ENCODE measurements around the gene CTNNA2.
"Not testable (repeated sequence)": the region's sequence is repeated elsewhere in the genome, so short reads cannot be mapped to it uniquely, and the experiment has no call there.

Gene CTNNA2

DNA sequence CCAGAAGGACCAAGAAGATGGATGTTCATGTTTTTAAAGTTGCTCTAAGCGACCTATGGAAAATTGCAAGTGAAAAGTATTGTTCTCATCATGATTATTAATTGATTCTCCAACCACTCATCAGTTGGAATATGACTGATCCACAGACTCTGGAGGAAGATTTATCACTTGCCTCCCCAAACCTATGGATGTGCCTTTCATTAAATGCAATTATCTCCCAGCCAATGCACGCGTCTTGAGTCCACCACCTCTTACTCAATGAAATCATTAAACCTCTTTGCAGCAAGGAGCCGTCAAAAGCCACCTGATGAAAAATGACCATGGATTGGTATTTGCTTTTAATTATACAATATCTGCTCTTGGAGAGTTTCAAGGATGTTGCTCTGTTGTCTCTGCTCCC is 626.1 kb downstream of the CTNNA2 start:
- no peak for DNase-seq (ENCODE audit: low read depth)
- no peak overlapping the region for H3K4me3 ChIP-seq (ENCODE audit: low read depth, low read length)
- TF ChIP-seq, protein P1, sequence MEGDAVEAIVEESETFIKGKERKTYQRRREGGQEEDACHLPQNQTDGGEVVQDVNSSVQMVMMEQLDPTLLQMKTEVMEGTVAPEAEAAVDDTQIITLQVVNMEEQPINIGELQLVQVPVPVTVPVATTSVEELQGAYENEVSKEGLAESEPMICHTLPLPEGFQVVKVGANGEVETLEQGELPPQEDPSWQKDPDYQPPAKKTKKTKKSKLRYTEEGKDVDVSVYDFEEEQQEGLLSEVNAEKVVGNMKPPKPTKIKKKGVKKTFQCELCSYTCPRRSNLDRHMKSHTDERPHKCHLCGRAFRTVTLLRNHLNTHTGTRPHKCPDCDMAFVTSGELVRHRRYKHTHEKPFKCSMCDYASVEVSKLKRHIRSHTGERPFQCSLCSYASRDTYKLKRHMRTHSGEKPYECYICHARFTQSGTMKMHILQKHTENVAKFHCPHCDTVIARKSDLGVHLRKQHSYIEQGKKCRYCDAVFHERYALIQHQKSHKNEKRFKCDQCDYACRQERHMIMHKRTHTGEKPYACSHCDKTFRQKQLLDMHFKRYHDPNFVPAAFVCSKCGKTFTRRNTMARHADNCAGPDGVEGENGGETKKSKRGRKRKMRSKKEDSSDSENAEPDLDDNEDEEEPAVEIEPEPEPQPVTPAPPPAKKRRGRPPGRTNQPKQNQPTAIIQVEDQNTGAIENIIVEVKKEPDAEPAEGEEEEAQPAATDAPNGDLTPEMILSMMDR (IDR thresholded peaks at IDR 0.05; ENCODE audit: insufficient read depth, low read depth, low read length, missing control alignments), result no peak

DNA sequence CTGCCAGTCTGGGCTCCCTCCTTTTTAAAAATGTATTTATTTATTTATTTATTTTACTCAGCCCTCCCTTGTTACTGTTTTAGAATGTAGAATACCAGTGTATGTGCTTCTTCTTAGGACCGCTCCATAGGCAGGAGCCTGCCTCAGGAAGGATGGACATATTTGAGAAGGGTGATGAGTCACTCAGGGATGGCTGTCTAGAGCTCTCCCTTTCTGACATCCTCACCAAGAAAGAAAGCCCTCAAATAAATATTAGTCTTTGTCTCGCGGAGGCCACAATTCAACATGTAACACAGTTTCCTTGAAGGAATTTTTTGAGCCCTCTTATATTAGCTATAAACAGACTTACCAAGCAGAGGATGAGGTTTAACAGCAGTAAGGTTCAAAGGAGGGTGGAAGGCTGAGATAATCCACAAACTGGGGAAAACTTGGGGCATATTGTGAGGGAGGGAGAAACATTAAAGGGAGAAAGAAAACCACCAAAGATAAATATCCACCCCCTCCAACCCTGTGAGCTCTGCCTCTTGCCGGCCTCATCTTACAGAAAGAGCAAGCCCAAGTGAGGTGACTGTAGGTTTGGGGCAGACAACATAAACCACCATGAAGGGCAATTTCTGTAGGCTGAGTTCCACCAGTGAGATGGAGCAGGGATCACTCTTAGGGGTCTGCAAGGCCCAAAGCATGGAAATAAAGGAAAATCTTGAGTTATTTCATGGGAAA is 628.3 kb downstream of the CTNNA2 start:
- TF ChIP-seq, protein P1 (IDR thresholded peaks at IDR 0.05; ENCODE audit: insufficient read depth, low read depth, low read length, missing control alignments), result no peak
- no peak overlapping the region for H3K4me3 ChIP-seq (ENCODE audit: low read depth, low read length)
- DNase-seq (ENCODE audit: low read depth), result no peak

DNA sequence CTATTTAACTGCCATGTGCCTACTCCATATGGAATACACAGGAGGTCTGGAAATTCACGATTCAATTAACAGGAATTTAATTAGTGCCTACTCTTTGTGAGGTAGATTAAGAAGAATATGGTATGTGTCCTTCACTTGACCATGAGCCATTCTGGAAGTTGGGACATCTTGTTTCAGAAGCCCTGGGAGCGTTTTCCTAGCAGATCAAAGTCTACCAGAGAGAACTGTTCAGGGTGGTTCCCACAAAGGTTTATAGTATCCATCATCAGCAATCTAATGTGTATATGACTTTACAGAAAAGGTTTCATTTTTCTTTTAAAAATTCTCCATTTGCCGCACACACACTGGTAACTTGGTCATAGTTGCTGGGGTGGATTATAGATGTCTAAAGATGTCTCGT is 632.6 kb downstream of the CTNNA2 start:
- no peak for DNase-seq (ENCODE audit: low read depth)
- no peak overlapping the region for H3K4me3 ChIP-seq (ENCODE audit: low read depth, low read length)
- TF ChIP-seq, protein P1 (IDR thresholded peaks at IDR 0.05; ENCODE audit: insufficient read depth, low read depth, low read length, missing control alignments), result no peak

DNA sequence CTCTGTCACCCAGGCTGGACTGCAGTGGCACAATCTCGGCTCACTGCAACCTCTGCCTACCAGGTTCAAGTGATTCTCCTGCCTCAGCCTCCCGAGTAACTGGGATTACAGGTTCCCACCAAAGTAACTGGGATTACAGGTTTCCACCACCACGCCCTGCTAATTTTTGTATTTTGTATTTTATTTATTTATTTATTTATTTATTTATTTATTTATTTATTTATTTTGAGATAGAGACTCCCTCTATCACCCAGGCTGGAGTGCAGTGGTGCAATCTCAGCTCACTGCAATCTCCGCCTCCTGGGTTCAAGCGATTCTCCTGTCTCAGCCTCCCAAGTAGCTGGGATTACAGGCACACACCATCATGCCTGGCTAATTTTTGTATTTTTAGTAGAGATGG is 633.9 kb downstream of the CTNNA2 start:
- H3K4me3 ChIP-seq (ENCODE audit: low read depth, low read length); DNase-seq (ENCODE audit: low read depth): not testable (repeated sequence)

DNA sequence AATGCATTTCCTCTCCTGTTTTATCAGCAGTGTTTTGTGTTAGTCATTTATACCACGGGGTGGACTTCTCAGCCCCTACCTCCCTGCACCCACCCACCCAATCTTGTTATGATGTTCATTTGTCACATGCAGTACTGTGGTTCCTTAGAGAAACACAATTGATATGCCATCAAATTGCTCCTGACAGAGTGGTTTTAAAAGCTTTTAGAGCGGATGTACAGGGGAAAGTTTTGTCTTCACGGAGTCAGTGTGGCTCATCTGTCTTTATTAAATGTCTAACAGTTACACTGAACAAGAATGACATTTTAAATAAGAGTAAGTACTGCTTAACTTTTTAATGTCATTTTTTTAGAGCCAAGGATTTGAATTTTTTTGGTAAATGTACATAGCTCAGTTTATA is 634.8 kb downstream of the CTNNA2 start:
- DNase-seq (ENCODE audit: low read depth), result no peak
- TF ChIP-seq, protein P1 (IDR thresholded peaks at IDR 0.05; ENCODE audit: insufficient read depth, low read depth, low read length, missing control alignments), result no peak
- H3K4me3 ChIP-seq (ENCODE audit: low read depth, low read length), result no peak overlapping the region

DNA sequence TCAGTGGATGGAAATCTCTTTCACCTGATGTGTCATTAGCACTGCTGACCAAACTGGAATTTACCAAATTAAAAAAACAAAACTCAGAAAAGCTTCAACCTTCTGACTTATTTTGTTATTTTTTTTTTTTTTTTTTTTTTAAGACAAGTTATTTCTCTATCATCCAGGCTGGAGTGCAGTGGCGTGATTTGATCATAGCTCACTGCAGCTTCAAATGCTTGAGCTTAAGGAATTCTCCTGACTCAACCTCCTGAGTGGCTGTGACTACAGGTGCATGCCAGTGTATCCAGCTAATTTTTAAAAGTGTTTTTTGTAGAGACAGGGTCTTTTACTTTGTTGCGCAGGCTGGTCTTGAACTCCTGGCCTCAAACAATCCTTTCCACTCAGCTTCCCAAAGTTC is 636.1 kb downstream of the CTNNA2 start:
- no peak overlapping the region for H3K4me3 ChIP-seq (ENCODE audit: low read depth, low read length)
- TF ChIP-seq, protein P1 (IDR thresholded peaks at IDR 0.05; ENCODE audit: insufficient read depth, low read depth, low read length, missing control alignments), result no peak
- DNase-seq (ENCODE audit: low read depth), result no peak

DNA sequence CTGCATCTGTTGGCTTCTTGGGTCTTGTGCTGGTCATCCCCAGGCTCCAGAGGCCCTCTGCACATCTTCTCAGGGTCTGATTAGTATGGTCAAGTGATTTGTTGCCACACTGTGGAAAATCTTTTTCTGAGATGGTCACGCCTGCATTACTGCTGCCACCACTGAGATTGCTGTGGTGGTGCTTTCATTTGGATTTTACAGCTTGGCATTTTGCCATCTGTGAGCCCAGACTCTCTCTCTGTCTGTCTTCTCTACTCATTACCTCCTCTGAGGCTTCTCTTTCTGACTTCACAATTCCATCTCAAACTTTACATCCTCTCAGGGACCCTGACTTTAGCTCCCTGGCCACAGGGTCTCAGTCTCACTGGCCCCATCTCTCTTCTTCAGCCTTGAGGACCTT is 637.1 kb downstream of the CTNNA2 start:
- DNase-seq (ENCODE audit: low read depth), result no peak
- TF ChIP-seq, protein P1 (IDR thresholded peaks at IDR 0.05; ENCODE audit: insufficient read depth, low read depth, low read length, missing control alignments), result no peak
- H3K4me3 ChIP-seq (ENCODE audit: low read depth, low read length), result no peak overlapping the region
